ENCODE results near the gene ZFP57. TPM values are rescaled to one million over a fixed set of nuclear protein-coding genes. Genes with fewer than 3 reads are reported as not detected.

ZFP57 gene
- total and polyA plus RNA-seq, 2 experiments from 2014 or later = not detected

- no peak overlapping the region for H2AFZ ChIP-seq
- no peaks in the 10 kb centered on the region for H3K9me2 ChIP-seq (replicated peaks; ENCODE audit: insufficient read depth)
- H4K20me1 ChIP-seq (ENCODE audit: insufficient read depth, poor library complexity, severe bottlenecking) = no peaks in the 10 kb centered on the region
- WGBS (ENCODE audit: low lambda C conversion rate, missing lambda C conversion rate) = 95% methylated on average over 9 of the region's 9 CpGs
- peaks cover 5% of the 10 kb centered on the region for H3K4me1 ChIP-seq (ENCODE audit: insufficient read depth)
- no peak for TF ChIP-seq EZH2phosphoT487 (IDR thresholded peaks at IDR 0.05; ENCODE audit: low read depth, severe bottlenecking, unreplicated experiment)
- no peak for TF ChIP-seq EZH2 (IDR thresholded peaks at IDR 0.05; ENCODE audit: borderline replicate concordance)
- no peak for TF ChIP-seq CTCF (IDR thresholded peaks at IDR 0.05; ENCODE audit: poor library complexity)
- H3K79me2 ChIP-seq = no peaks in the 10 kb centered on the region
- H3K4me3 ChIP-seq = no peak overlapping the region
- H3K4me2 ChIP-seq = no peak overlapping the region
- no peak for DNase-seq (ENCODE audit: low spot score)
- no peak overlapping the region for H3K27ac ChIP-seq
- peaks cover 42% of the 10 kb centered on the region for H3K27me3 ChIP-seq
- H3K36me3 ChIP-seq (replicated peaks; ENCODE audit: insufficient read depth, low read depth) = no peaks in the 10 kb centered on the region
- no peaks in the 10 kb centered on the region for H3K9me3 ChIP-seq (ENCODE audit: low read depth)
Measured at GRCh38 chr6:29726571-29727194, 45.7 kb upstream of the ZFP57 start.

GRCh38 chr6:29726001-29726400 is 45.0 kb upstream of the ZFP57 start:
- Histone ChIP-seq H3K9me3 (ENCODE audit: low read depth) (no peaks in the 10 kb centered on the region), H2AFZ (no peak overlapping the region), H4K20me1 (ENCODE audit: insufficient read depth, poor library complexity, severe bottlenecking) (no peaks in the 10 kb centered on the region), H3K27ac (no peak overlapping the region), H3K79me2 (no peaks in the 10 kb centered on the region), H3K4me3 (no peak overlapping the region), H3K4me2 (no peak overlapping the region), H3K36me3 (replicated peaks; ENCODE audit: insufficient read depth, low read depth) (no peaks in the 10 kb centered on the region), H3K4me1 (ENCODE audit: insufficient read depth) (peaks cover 5% of the 10 kb centered on the region), H3K9me2 (replicated peaks; ENCODE audit: insufficient read depth) (no peaks in the 10 kb centered on the region), H3K27me3 (peaks cover 49% of the 10 kb centered on the region)
- no peak for DNase-seq (ENCODE audit: low spot score)
- no peak for TF ChIP-seq CTCF (IDR thresholded peaks at IDR 0.05; ENCODE audit: poor library complexity)
- TF ChIP-seq EZH2 (IDR thresholded peaks at IDR 0.05; ENCODE audit: borderline replicate concordance) = no peak
- no peak for TF ChIP-seq EZH2phosphoT487 (IDR thresholded peaks at IDR 0.05; ENCODE audit: low read depth, severe bottlenecking, unreplicated experiment)
- 50% methylated on average over 1 of the region's 1 CpG for whole genome bisulfite sequencing (ENCODE audit: low lambda C conversion rate, missing lambda C conversion rate)

GRCh38 chr6:29724937-29725869 is 44.3 kb upstream of the ZFP57 start:
- Histone ChIP-seq H4K20me1 (ENCODE audit: insufficient read depth, poor library complexity, severe bottlenecking) (no peaks in the 10 kb centered on the region), H2AFZ (no peak overlapping the region), H3K9me3 (ENCODE audit: low read depth) (no peaks in the 10 kb centered on the region), H3K4me3 (no peak overlapping the region), H3K36me3 (replicated peaks; ENCODE audit: insufficient read depth, low read depth) (no peaks in the 10 kb centered on the region), H3K4me1 (ENCODE audit: insufficient read depth) (peaks cover 5% of the 10 kb centered on the region), H3K79me2 (no peaks in the 10 kb centered on the region), H3K9me2 (replicated peaks; ENCODE audit: insufficient read depth) (no peaks in the 10 kb centered on the region), H3K27me3 (peaks cover 56% of the 10 kb centered on the region), H3K27ac (no peak overlapping the region), H3K4me2 (no peak overlapping the region)
- TF ChIP-seq CTCF (IDR thresholded peaks at IDR 0.05; ENCODE audit: poor library complexity) (no peak), EZH2phosphoT487 (IDR thresholded peaks at IDR 0.05; ENCODE audit: low read depth, severe bottlenecking, unreplicated experiment) (no peak), EZH2 (IDR thresholded peaks at IDR 0.05; ENCODE audit: borderline replicate concordance) (no peak)
- no peak for DNase-seq (ENCODE audit: low spot score)
- 89% methylated on average over 11 of the region's 11 CpGs for WGBS (ENCODE audit: low lambda C conversion rate, missing lambda C conversion rate)
